Measurements from ENCODE around the gene CATSPERZ.

CATSPERZ gene

GRCh38 chr11:64285885-64286800 is 14.0 kb upstream of the CATSPERZ start:
- no peak for DNase-seq

- no peak for DNase-seq
Observed at GRCh38 chr11:64286801-64287159, 13.4 kb upstream of the CATSPERZ start.

GRCh38 chr11:64287676-64288352 is 12.3 kb upstream of the CATSPERZ start:
- DNase-seq, result no peak

- DNase-seq, result no peak
Observed at GRCh38 chr11:64288353-64288750, 11.8 kb upstream of the CATSPERZ start.

GRCh38 chr11:64289002-64289564 is 11.1 kb upstream of the CATSPERZ start:
- DNase-seq, result no peak

- no peak for DNase-seq
Observed at GRCh38 chr11:64290352-64291261, 9.6 kb upstream of the CATSPERZ start.

GRCh38 chr11:64291262-64291751 is 8.9 kb upstream of the CATSPERZ start, which contains the start of gene KCNK4:
Gene KCNK4 (plus strand): TSS chr11:64291302. CDS start chr11:64293019, 1,717 bp downstream.
- DNase-seq, result no peak

GRCh38 chr11:64291752-64292459 is 8.3 kb upstream of the CATSPERZ start:
- DNase-seq, result no peak

GRCh38 chr11:64292460-64293254 is 7.5 kb upstream of the CATSPERZ start:
- no peak for DNase-seq

- DNase-seq, result no peak
Observed at GRCh38 chr11:64294774-64295173, 5.4 kb upstream of the CATSPERZ start.

- no peak for DNase-seq
Observed at GRCh38 chr11:64295760-64296159, 4.4 kb upstream of the CATSPERZ start.

GRCh38 chr11:64296236-64296635 is 3.9 kb upstream of the CATSPERZ start:
- DNase-seq, result no peak

GRCh38 chr11:64296830-64297698 is 3.1 kb upstream of the CATSPERZ start:
- DNase-seq, result no peak

GRCh38 chr11:64297699-64298358 is 2.3 kb upstream of the CATSPERZ start:
- no peak for DNase-seq

GRCh38 chr11:64298966-64299846 is 952 bp upstream of the CATSPERZ start:
- no peak for DNase-seq

GRCh38 chr11:64303109-64304031 is 3.2 kb downstream of the CATSPERZ start:
- DNase-seq, result no peak

- DNase-seq, result no peak
Observed at GRCh38 chr11:64304032-64304315, 3.8 kb downstream of the CATSPERZ start.
